Fibroblast of mammary gland (primary cell): Measurements from ENCODE around the gene TMEM128.

Experiments used
- DNase-seq: peaks from one replicate; pipeline ENCODE4 v3.0.0-alpha.2; 2010; ENCODE audit warnings: low read depth
- H3K4me3 ChIP-seq: 2 replicates; pipeline ENCODE4 v1.5.1; 2011; ENCODE audit warnings: low read depth, mild to moderate bottlenecking, low read length, moderate library complexity; ENCODE audit not compliant: control insufficient read depth
- CTCF ChIP-seq: conservative IDR thresholded peaks from 2 replicates; pipeline ENCODE4 v1.5.1; 2011; ENCODE audit warnings: low read depth, low read length, inconsistent platforms; ENCODE audit not compliant: control insufficient read depth, insufficient read depth

TMEM128 gene

GRCh38 chr4:4288098-4288497 lies 40.1 kb upstream of the TMEM128 start:
- TF ChIP-seq CTCF = no peak
- no peak for DNase-seq
- H3K4me3 ChIP-seq = no peak overlapping the region

- no peak overlapping the region for H3K4me3 ChIP-seq
- peak; percentile 68 for DNase-seq
- no peak for TF ChIP-seq CTCF
Observed at GRCh38 chr4:4284827-4285618, 37.0 kb upstream of the TMEM128 start.

- no peak overlapping the region for H3K4me3 ChIP-seq
- DNase-seq = no peak
- TF ChIP-seq CTCF = no peak
Observed at GRCh38 chr4:4281787-4282186, 33.8 kb upstream of the TMEM128 start.

- no peak overlapping the region for H3K4me3 ChIP-seq
- TF ChIP-seq CTCF = no peak
- no peak for DNase-seq
Observed at GRCh38 chr4:4277531-4277930, 29.5 kb upstream of the TMEM128 start.

- no peak for DNase-seq
- H3K4me3 ChIP-seq = no peak overlapping the region
- TF ChIP-seq CTCF = no peak
Observed at GRCh38 chr4:4274226-4274625, 26.2 kb upstream of the TMEM128 start.

- no peak overlapping the region for H3K4me3 ChIP-seq
- DNase-seq = peak; percentile 18
- TF ChIP-seq CTCF = no peak
Observed at GRCh38 chr4:4271912-4272311, 23.9 kb upstream of the TMEM128 start.
